Kidney epithelial cell (primary cell): Measurements from ENCODE around the gene TMEM234. TPM values are rescaled to one million over a fixed set of nuclear protein-coding genes. Genes with fewer than 3 reads are reported as not detected.

Experiments
- DNase-seq: peaks from one replicate; pipeline ENCODE4 v3.0.0-alpha.2; 2010; ENCODE audit warnings: low read depth
- H3K27me3 ChIP-seq: 2 replicates; pipeline ENCODE4 v1.6.0; 2011; ENCODE audit warnings: low read length; ENCODE audit not compliant: control insufficient read depth, insufficient read depth
- H3K36me3 ChIP-seq: 2 replicates; pipeline ENCODE4 v1.5.1; 2011; ENCODE audit warnings: low read length; ENCODE audit not compliant: control insufficient read depth, insufficient read depth
- H3K4me3 ChIP-seq: 2 replicates; pipeline ENCODE4 v1.5.1; 2011; ENCODE audit warnings: low read depth, mild to moderate bottlenecking, control low read depth, low read length
- CTCF ChIP-seq: IDR thresholded peaks from 2 replicates; pipeline ENCODE4 v1.5.1; 2011; ENCODE audit warnings: mild to moderate bottlenecking, moderate library complexity, low read length, control low read depth, inconsistent platforms; ENCODE audit not compliant: insufficient read depth, poor library complexity, severe bottlenecking
- total RNA-seq: library from RNA; depleted of rRNA; stranded (reverse); fragments of >200 nt; gene quantifications from 2 replicates; pipeline ENCODE4 v1.2.3, GENCODE V29; 2015

TMEM234 gene
- total RNA-seq, 1 donor from 2014 or later, result 21.1 TPM

DNA sequence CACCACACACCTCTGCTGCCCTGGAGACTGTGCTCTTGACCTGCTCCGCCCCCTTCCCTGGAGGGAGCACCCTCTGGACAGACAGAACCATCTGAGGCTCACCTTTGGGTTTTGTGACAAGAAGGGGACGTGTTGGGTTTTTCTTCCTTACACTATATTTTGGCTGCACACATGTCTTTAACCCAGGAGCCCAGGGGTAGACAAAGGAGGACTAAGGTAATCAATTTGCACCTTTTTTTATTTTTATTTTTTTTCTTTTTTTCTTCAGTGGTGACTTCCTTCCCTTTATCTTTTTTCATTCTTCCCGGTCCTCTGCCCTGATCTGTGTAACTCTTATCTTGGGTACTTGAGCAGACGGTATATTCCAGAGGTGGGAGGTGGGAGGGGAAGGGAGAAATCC lies 51.2 kb downstream of the TMEM234 start:
- DNase-seq, result no peak
- no peak overlapping the region for H3K4me3 ChIP-seq
- peaks cover 2% of the 10 kb centered on the region for H3K36me3 ChIP-seq
- no peaks in the 10 kb centered on the region for H3K27me3 ChIP-seq
- no peak for TF ChIP-seq CTCF

Other genes with a start within 250 kb of the TMEM234 start
- 95.8 and 110 TPM in 2 replicates for gene KHDRBS1, start 208.5 kb downstream of the TMEM234 start, total RNA-seq
- 5.2 and 5.8 TPM in 2 replicates for gene TMEM39B, start 149.4 kb downstream of the TMEM234 start, total RNA-seq
- 46.5 and 47.0 TPM in 2 replicates for gene KPNA6, start 114.3 kb downstream of the TMEM234 start, total RNA-seq
- 69.6 and 74.8 TPM in 2 replicates for gene TXLNA, start 42.7 kb downstream of the TMEM234 start, total RNA-seq
- 7.0 and 8.8 TPM in 2 replicates for gene CCDC28B, start 21.8 kb downstream of the TMEM234 start, total RNA-seq
- 2.5 and 5.3 TPM in 2 replicates for gene IQCC, start 16.7 kb downstream of the TMEM234 start, total RNA-seq
- not detected in 2 replicates for gene DCDC2B, start 13.3 kb downstream of the TMEM234 start, total RNA-seq
- gene EIF3I, start 54 bp upstream of the TMEM234 start, total RNA-seq, result 265 and 275 TPM in 2 replicates
- 2.7 TPM in 1 of 2 replicates, not detected in the other for gene FAM167B, start 24.9 kb upstream of the TMEM234 start, total RNA-seq
- gene LCK, start 28.9 kb upstream of the TMEM234 start, total RNA-seq, result 6.2 and 10.3 TPM in 2 replicates
- 72.3 and 85.7 TPM in 2 replicates for gene HDAC1, start 69.7 kb upstream of the TMEM234 start, total RNA-seq
- 184 and 187 TPM in 2 replicates for gene MARCKSL1, start 113.9 kb upstream of the TMEM234 start, total RNA-seq
- gene FAM229A, start 140.1 kb upstream of the TMEM234 start, total RNA-seq, result 3.4 and 7.5 TPM in 2 replicates
- gene TSSK3, start 140.2 kb upstream of the TMEM234 start, total RNA-seq, result not detected in 2 replicates
- gene BSDC1, start 172.1 kb upstream of the TMEM234 start, total RNA-seq, result 81.6 and 83.6 TPM in 2 replicates
- 0.07 and 0.13 TPM in 2 replicates for gene ZBTB8B, start 242.7 kb upstream of the TMEM234 start, total RNA-seq